Esophagus squamous epithelium (tissue), 5 donors: ENCODE measurements around the gene LIMS2. TPM values are rescaled to one million over a fixed set of nuclear protein-coding genes. Genes with fewer than 3 reads are reported as not detected.

Experiments used
- DNase-seq: peaks from one replicate; lab custom pipeline; 2025; lab: John Stamatoyannopoulos, UW
- H3K27ac ChIP-seq, 4 donors: fragments of 200-600 bp; sonication (generic); one replicate each; pipeline ENCODE4 v1.5.1; 2016 to 2019; ENCODE audit warnings: mild to moderate bottlenecking in 1 of 4
- H3K27me3 ChIP-seq, 4 donors: fragments of 200-600 bp; sonication (generic); 1 replicate in 3 of 4; 2 replicates in 1 of 4; pipeline versions ENCODE4 v1.5.1 to v1.6.0; 2017 to 2021; ENCODE audit warnings: antibody characterized with exemption in 1 of 4
- H3K36me3 ChIP-seq, 3 donors: fragments of 200-600 bp; sonication (generic); one replicate each; pipeline ENCODE4 v1.5.1; 2016 to 2019
- H3K4me1 ChIP-seq, 3 donors: fragments of 200-600 bp; sonication (generic); one replicate each; pipeline ENCODE4 v1.5.1; 2017 to 2019
- H3K4me3 ChIP-seq, 4 donors: fragments of 200-600 bp; sonication (generic); 1 replicate in 3 of 4; 2 replicates in 1 of 4; pipeline ENCODE4 v1.5.1; 2016 to 2019; ENCODE audit warnings: mild to moderate bottlenecking in 2 of 4, moderate library complexity in 1 of 4
- H3K9me3 ChIP-seq, 3 donors: fragments of 200-600 bp; sonication (generic); one replicate each; pipeline ENCODE4 v1.5.1; 2016 to 2019
- CTCF ChIP-seq, 6 experiments: fragments of 450-650 bp in 4 of 6; fragments of 200-600 bp in 2 of 6; sonication (generic) in 2 of 6; IDR thresholded peaks; one replicate each; pipeline ENCODE4 v1.5.1; 2016 to 2019; ENCODE audit warnings: antibody characterized with exemption in 6 of 6, mild to moderate bottlenecking in 4 of 6, moderate library complexity in 4 of 6
- POLR2A ChIP-seq, 4 donors: fragments of 450-650 bp; IDR thresholded peaks; one replicate each; pipeline ENCODE4 v1.6.1; 2017; ENCODE audit warnings: antibody characterized with exemption in 4 of 4, mild to moderate bottlenecking in 4 of 4, moderate library complexity in 3 of 4
- WGBS, 2 donors: methylation state at CpG; one replicate each; pipeline ENCODE4 v1.1.5; 2018; 5-methylcytosine and 5-hydroxymethylcytosine counted together
- intact Hi-C: fragments of 100-400 bp; cut with DNase I; formaldehyde crosslinking; loops from one replicate; pipeline ENCODE4 v1.15.0; 2022
- total RNA-seq, 4 donors: library from RNA; depleted of rRNA; stranded (reverse); fragments of >200 nt; gene quantifications; one replicate each; pipeline ENCODE4 v1.1.0, GENCODE V29; 2016
- donor health status: DM: yes; HTN: yes; CAD: no.

LIMS2 gene
- total RNA-seq, 4 donors from 2014 or later, result 2.4 to 29.6 (median 5.9) TPM

- Histone ChIP-seq H3K9me3 (no peaks in the 10 kb centered on the region), H3K27ac (peak overlapping the region in 3 of 4 donors; percentile 53 to 78 (median 63)), H3K4me3 (no peak overlapping the region), H3K27me3 (no peaks in the 10 kb centered on the region), H3K4me1 (peaks cover 0 to 88% (median 44%) of the 10 kb centered on the region in 3 donors), H3K36me3 (peaks cover 0 to 23% (median 0%) of the 10 kb centered on the region in 3 donors)
- intact Hi-C loops, result no loop called here
- WGBS, 2 donors, result 87% methylated on average over 3 of the region's 8 CpGs; no CpG with 5 or more reads in 1 of the 2 donors
- no peak for DNase-seq
- TF ChIP-seq CTCF (IDR thresholded peaks at IDR 0.05) (no peak), POLR2A (IDR thresholded peaks at IDR 0.05) (no peak)
Measured at GRCh38 chr2:127654838-127655175, 20.5 kb downstream of the LIMS2 start.

- peaks cover 0 to 23% (median 0%) of the 10 kb centered on the region in 3 donors for H3K36me3 ChIP-seq
- H3K4me1 ChIP-seq, result peaks cover 3 to 88% (median 43%) of the 10 kb centered on the region in 3 donors
- intact Hi-C loops, result no loop called here
- H3K4me3 ChIP-seq, result no peak overlapping the region
- no peak for DNase-seq
- no peaks in the 10 kb centered on the region for H3K27me3 ChIP-seq
- whole genome bisulfite sequencing, 2 donors, result 84 to 93% methylated on average over 5 to 8 of the region's 24 CpGs
- TF ChIP-seq CTCF (IDR thresholded peaks at IDR 0.05), result no peak
- TF ChIP-seq POLR2A (IDR thresholded peaks at IDR 0.05), result no peak
- H3K9me3 ChIP-seq, result no peaks in the 10 kb centered on the region
- peak overlapping the region in 3 of 4 donors; percentile 58 to 78 (median 63) for H3K27ac ChIP-seq
Measured at GRCh38 chr2:127654084-127654837, 21.1 kb downstream of the LIMS2 start.

GRCh38 chr2:127653421-127654083 lies 21.8 kb downstream of the LIMS2 start:
- intact Hi-C loops, result no loop called here
- H3K4me1 ChIP-seq, result peaks cover 7 to 87% (median 38%) of the 10 kb centered on the region in 3 donors
- H3K27ac ChIP-seq, result peak overlapping the region; percentile 14 to 66 (median 56)
- H3K4me3 ChIP-seq, result no peak overlapping the region
- no peak for DNase-seq
- H3K27me3 ChIP-seq, result no peaks in the 10 kb centered on the region
- TF ChIP-seq POLR2A (IDR thresholded peaks at IDR 0.05) (no peak), CTCF (IDR thresholded peaks at IDR 0.05) (no peak)
- no peaks in the 10 kb centered on the region for H3K9me3 ChIP-seq
- H3K36me3 ChIP-seq, result peaks cover 0 to 23% (median 0%) of the 10 kb centered on the region in 3 donors
- 62 to 83% methylated on average over 6 to 13 of the region's 16 CpGs for WGBS, 2 donors

GRCh38 chr2:127652786-127653357 lies 22.5 kb downstream of the LIMS2 start:
- DNase-seq, result no peak
- peaks cover 7 to 87% (median 33%) of the 10 kb centered on the region in 3 donors for H3K4me1 ChIP-seq

More at GRCh38 chr2:127652786-127653357, 22.5 kb downstream of the LIMS2 start:
- TF ChIP-seq CTCF (IDR thresholded peaks at IDR 0.05), result no peak
- no peak for TF ChIP-seq POLR2A (IDR thresholded peaks at IDR 0.05)
- Histone ChIP-seq H3K27ac (peak overlapping the region; percentile 14 to 66 (median 56)), H3K36me3 (peaks cover 0 to 23% (median 0%) of the 10 kb centered on the region in 3 donors), H3K27me3 (no peaks in the 10 kb centered on the region), H3K9me3 (no peaks in the 10 kb centered on the region), H3K4me3 (no peak overlapping the region)
- 68 to 74% methylated on average over 8 to 13 of the region's 25 CpGs for WGBS, 2 donors
- intact Hi-C loops, result no loop called here
